HG03354 (cell line): ENCODE data around the gene TMEM183A.

Experiments used
- ATAC-seq: cut with Tn5 transposase; IDR thresholded peaks from one replicate; pipeline ENCODE4 v1.9.1; 2021; ENCODE audit warnings: mild to moderate bottlenecking; ENCODE audit not compliant: unreplicated experiment, poor library complexity, severe bottlenecking

The TMEM183A gene

GRCh38 chr1:203006948-203007871 is at the start of gene TMEM183A:
Gene TMEM183A, plus strand, starts transcription at chr1:203007374. Its CDS starts 92 bp downstream, at chr1:203007466.
- ATAC-seq = peak; percentile 93

GRCh38 chr1:202957733-202958543 is 49.2 kb upstream of the TMEM183A start, which contains the start of gene ADIPOR1:
Gene ADIPOR1, minus strand, starts transcription at chr1:202958312. Its CDS starts 7,242 bp downstream, at chr1:202951070.
- ATAC-seq = peak; percentile 98

- peak; percentile 1 for ATAC-seq
These were observed 48.5 kb upstream of the TMEM183A start for GRCh38 chr1:202958544-202959275.

GRCh38 chr1:202959276-202959620 is 47.9 kb upstream of the TMEM183A start:
- no peak for ATAC-seq

GRCh38 chr1:202961220-202961880 is 45.8 kb upstream of the TMEM183A start:
- ATAC-seq = no peak

GRCh38 chr1:202964791-202965410 is 42.3 kb upstream of the TMEM183A start:
- no peak for ATAC-seq

- ATAC-seq = no peak
These were observed 41.8 kb upstream of the TMEM183A start for GRCh38 chr1:202965422-202965821.

- ATAC-seq = no peak
These were observed 40.9 kb upstream of the TMEM183A start for GRCh38 chr1:202966006-202966898.

GRCh38 chr1:202967684-202968281 is 39.4 kb upstream of the TMEM183A start:
- peak; percentile 23 for ATAC-seq

GRCh38 chr1:202968351-202968750 is 38.8 kb upstream of the TMEM183A start:
- no peak for ATAC-seq

GRCh38 chr1:202968895-202969295 is 38.3 kb upstream of the TMEM183A start:
- ATAC-seq = peak; percentile 70

- no peak for ATAC-seq
These were observed 35.1 kb upstream of the TMEM183A start for GRCh38 chr1:202972046-202972445.

GRCh38 chr1:202974856-202975255 is 32.3 kb upstream of the TMEM183A start:
- ATAC-seq = no peak

- ATAC-seq = no peak
These were observed 30.5 kb upstream of the TMEM183A start for GRCh38 chr1:202976633-202977032.

- no peak for ATAC-seq
These were observed 27.7 kb upstream of the TMEM183A start for GRCh38 chr1:202979459-202979858.

GRCh38 chr1:202981939-202982338 is 25.2 kb upstream of the TMEM183A start:
- ATAC-seq = no peak

GRCh38 chr1:202982715-202983430 is 24.3 kb upstream of the TMEM183A start:
- ATAC-seq = no peak
